Upper lobe of right lung (tissue), 1 donor: ENCODE measurements around the gene NXPE4. TPM values are rescaled to one million over a fixed set of nuclear protein-coding genes. Genes with fewer than 3 reads are reported as not detected.
"Not testable (repeated sequence)": the region's sequence is repeated elsewhere in the genome, so short reads cannot be mapped to it uniquely, and the experiment has no call there.

Experiments
- ATAC-seq: fragments of 200-7000 bp; cut with Tn5 transposase; one replicate; pipeline ENCODE4 v1.9.1; 2020; ENCODE audit warnings: mild to moderate bottlenecking, moderate library complexity
- DNase-seq: peaks from one replicate; pipeline ENCODE4 v3.0.0-alpha.2; 2020
- H3K27ac ChIP-seq: fragments of 200-600 bp; one replicate; pipeline ENCODE4 v1.8.0; 2022
- H3K27me3 ChIP-seq: fragments of 200-600 bp; one replicate; pipeline ENCODE4 v1.8.0; 2022; ENCODE audit warnings: mild to moderate bottlenecking
- H3K36me3 ChIP-seq: fragments of 200-600 bp; one replicate; pipeline ENCODE4 v1.8.0; 2022
- H3K4me1 ChIP-seq: fragments of 200-600 bp; one replicate; pipeline ENCODE4 v1.8.0; 2022
- H3K4me3 ChIP-seq: fragments of 200-600 bp; one replicate; pipeline ENCODE4 v1.8.0; 2022; ENCODE audit warnings: mild to moderate bottlenecking
- H3K9me3 ChIP-seq: fragments of 200-600 bp; one replicate; pipeline ENCODE4 v1.8.0; 2022
- intact Hi-C: fragments of 100-400 bp; cut with DNase I; formaldehyde crosslinking; loops from one replicate; pipeline ENCODE4 v1.11.0; 2022
- total RNA-seq: library from RNA; stranded (reverse); fragmentation: NEBNext Ultra II Directional; extraction: Animal tissue kit (Norgen Biotek cat#: 25700); gene quantifications from one replicate; pipeline ENCODE4 v1.2.1, GENCODE V29; 2021
- TF ChIP-seq, protein P1 (sequence below): fragments of 200-600 bp; IDR thresholded peaks from one replicate; pipeline ENCODE4 v1.8.0; 2022; ENCODE audit warnings: antibody characterized with exemption
- donor health status: DM: no; HTN: yes; CAD: no; lungs with severe emphysema.

The NXPE4 gene
- total RNA-seq, 1 donor from 2014 or later = not detected

DNA sequence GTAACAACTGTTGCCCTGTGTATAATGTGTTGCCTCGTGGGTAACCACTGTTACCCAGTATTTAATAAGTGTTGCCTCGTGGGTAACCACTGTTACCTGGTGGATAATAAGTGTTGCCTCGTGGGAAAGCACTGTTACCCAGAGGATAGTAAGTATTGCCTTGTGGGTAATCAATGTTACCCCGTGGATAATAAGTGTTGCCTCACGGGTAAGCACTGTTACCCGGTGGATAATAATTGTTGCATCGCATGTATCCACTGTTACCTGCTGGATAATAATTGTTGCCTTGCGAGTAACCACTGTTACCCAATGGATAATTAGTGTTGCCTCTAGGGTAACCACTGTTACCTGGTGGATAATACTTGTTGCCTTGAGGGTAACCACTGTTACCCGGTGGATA is 17.1 kb upstream of the NXPE4 start:
- intact Hi-C loops = no loop called here
- ATAC-seq (no peak), DNase-seq (no peak)
- Histone ChIP-seq H3K27ac (no peak overlapping the region), H3K36me3 (no peaks in the 10 kb centered on the region), H3K4me3 (no peak overlapping the region), H3K27me3 (no peaks in the 10 kb centered on the region), H3K4me1 (no peaks in the 10 kb centered on the region), H3K9me3 (no peaks in the 10 kb centered on the region)
- TF ChIP-seq, protein P1, sequence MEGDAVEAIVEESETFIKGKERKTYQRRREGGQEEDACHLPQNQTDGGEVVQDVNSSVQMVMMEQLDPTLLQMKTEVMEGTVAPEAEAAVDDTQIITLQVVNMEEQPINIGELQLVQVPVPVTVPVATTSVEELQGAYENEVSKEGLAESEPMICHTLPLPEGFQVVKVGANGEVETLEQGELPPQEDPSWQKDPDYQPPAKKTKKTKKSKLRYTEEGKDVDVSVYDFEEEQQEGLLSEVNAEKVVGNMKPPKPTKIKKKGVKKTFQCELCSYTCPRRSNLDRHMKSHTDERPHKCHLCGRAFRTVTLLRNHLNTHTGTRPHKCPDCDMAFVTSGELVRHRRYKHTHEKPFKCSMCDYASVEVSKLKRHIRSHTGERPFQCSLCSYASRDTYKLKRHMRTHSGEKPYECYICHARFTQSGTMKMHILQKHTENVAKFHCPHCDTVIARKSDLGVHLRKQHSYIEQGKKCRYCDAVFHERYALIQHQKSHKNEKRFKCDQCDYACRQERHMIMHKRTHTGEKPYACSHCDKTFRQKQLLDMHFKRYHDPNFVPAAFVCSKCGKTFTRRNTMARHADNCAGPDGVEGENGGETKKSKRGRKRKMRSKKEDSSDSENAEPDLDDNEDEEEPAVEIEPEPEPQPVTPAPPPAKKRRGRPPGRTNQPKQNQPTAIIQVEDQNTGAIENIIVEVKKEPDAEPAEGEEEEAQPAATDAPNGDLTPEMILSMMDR = no peak

DNA sequence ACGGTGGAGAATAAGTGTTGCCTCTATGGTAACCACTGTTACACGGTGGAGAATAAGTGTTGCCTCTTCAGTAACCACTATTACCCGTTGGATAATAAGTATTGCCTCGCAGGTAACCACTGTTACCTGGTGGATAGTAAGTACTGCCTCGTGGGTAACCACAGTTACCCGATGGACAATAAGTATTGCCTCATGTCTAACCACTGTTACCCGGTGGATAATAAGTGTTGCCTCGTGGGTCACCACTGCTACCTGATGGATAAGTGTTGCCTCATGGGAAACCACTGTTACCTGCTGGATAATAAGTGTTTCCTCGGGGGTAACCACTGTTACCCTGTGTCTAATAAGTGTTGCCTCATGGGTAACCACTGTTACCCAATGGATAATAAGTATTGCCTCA is 16.6 kb upstream of the NXPE4 start:
- DNase-seq, H3K36me3 ChIP-seq, H3K27me3 ChIP-seq, H3K9me3 ChIP-seq, H3K4me1 ChIP-seq, H3K27ac ChIP-seq, ATAC-seq, intact Hi-C loops, H3K4me3 ChIP-seq: not testable (repeated sequence)

- H3K9me3 ChIP-seq = no peaks in the 10 kb centered on the region
- DNase-seq = no peak
- TF ChIP-seq, protein P1 = peak; percentile 13
Measured at GRCh38 chr11:114610984-114611944, 15.7 kb upstream of the NXPE4 start.

DNA sequence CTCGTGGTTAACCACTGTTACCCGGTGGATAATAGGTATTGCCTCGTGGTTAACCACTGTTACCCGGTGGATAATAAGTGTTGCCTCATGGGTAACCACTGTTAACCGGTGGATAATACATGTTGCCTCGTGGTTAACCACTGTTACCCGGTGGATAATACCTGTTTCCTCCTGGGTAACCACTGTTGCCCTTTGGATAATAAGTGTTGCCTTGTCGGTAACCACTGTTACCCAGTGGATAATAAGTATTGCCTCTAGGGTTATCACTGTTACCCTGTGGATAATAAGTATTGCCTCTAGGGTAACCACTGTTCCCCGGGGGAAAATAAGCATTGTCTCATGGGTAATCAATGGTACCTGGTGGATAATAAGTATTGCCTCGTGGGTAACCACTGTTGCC is 15.0 kb upstream of the NXPE4 start:
- TF ChIP-seq, protein P1 = no peak
- H3K4me3 ChIP-seq = no peak overlapping the region
- H3K36me3 ChIP-seq = no peaks in the 10 kb centered on the region
- DNase-seq = no peak
- H3K27ac ChIP-seq = no peak overlapping the region
- no peaks in the 10 kb centered on the region for H3K9me3 ChIP-seq
- no peak for ATAC-seq
- no peaks in the 10 kb centered on the region for H3K4me1 ChIP-seq
- no peaks in the 10 kb centered on the region for H3K27me3 ChIP-seq
- intact Hi-C loops = no loop called here

More at GRCh38 chr11:114610984-114611944, 15.7 kb upstream of the NXPE4 start:
- H3K27me3 ChIP-seq = no peaks in the 10 kb centered on the region
- H3K36me3 ChIP-seq = no peaks in the 10 kb centered on the region
- no peaks in the 10 kb centered on the region for H3K4me1 ChIP-seq
- no peak overlapping the region for H3K27ac ChIP-seq
- intact Hi-C loops = no loop called here
- H3K4me3 ChIP-seq = no peak overlapping the region
- peak; percentile 43 for ATAC-seq

DNA sequence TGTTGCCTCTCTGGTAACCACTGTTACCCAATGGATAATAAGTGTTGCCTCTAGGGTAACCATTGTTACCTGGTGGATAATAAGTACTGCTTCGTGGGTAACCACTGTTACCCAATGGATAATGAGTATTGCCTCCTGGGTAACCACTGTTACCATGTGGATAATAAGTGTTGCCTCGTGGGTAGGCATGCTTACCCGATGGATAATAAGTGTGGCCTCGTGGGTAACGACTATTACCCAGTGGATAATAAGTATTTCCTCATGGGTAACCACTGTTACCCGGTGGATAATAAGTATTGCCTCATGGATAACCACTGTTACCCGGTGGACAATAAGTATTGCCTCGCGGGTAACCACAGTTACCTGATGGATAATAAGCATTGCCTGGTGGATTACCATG is 13.8 kb upstream of the NXPE4 start:
- Histone ChIP-seq H3K27ac (no peak overlapping the region), H3K27me3 (no peaks in the 10 kb centered on the region), H3K4me1 (no peaks in the 10 kb centered on the region), H3K36me3 (no peaks in the 10 kb centered on the region), H3K4me3 (no peak overlapping the region), H3K9me3 (no peaks in the 10 kb centered on the region)
- DNase-seq = no peak
- no peak for ATAC-seq
- intact Hi-C loops = no loop called here
- TF ChIP-seq, protein P1 = no peak

GRCh38 chr11:114608605-114609004 is 13.0 kb upstream of the NXPE4 start:
- H3K36me3 ChIP-seq, ATAC-seq, H3K9me3 ChIP-seq, H3K4me1 ChIP-seq, H3K27me3 ChIP-seq, intact Hi-C loops, H3K27ac ChIP-seq, H3K4me3 ChIP-seq, DNase-seq: not testable (repeated sequence)
